Osteoblast (primary cell): ENCODE results near the gene SLC26A1. TPM values are rescaled to one million over a fixed set of nuclear protein-coding genes. Genes with fewer than 3 reads are reported as not detected.
A peak's percentile ranks its signal among the peaks of the same experiment; 100 is the strongest.
"Not testable (repeated sequence)": the region's sequence is repeated elsewhere in the genome, so short reads cannot be mapped to it uniquely, and the experiment has no call there.

Experiments used
- DNase-seq: peaks from one replicate; pipeline ENCODE4 v3.0.0; 2011; ENCODE audit warnings: low spot score, mixed read lengths; ENCODE audit not compliant: insufficient read length; ENCODE audit errors: missing footprints
- H2AFZ ChIP-seq: 2 replicates; pipeline ENCODE4 v1.6.0; 2011; ENCODE audit warnings: mild to moderate bottlenecking, low read length
- H3K27ac ChIP-seq: 2 replicates; pipeline ENCODE4 v1.5.1; 2011; ENCODE audit warnings: mild to moderate bottlenecking, low read depth, low read length, moderate library complexity
- H3K27me3 ChIP-seq: 2 replicates; pipeline ENCODE4 v1.6.0; 2012; ENCODE audit warnings: mild to moderate bottlenecking, control low read depth, inconsistent platforms, low read length, moderate library complexity; ENCODE audit not compliant: insufficient read depth
- H3K36me3 ChIP-seq: 2 replicates; pipeline ENCODE4 v1.5.1; 2011; ENCODE audit warnings: mild to moderate bottlenecking, low read length, control low read depth, moderate library complexity; ENCODE audit not compliant: insufficient read depth
- H3K4me1 ChIP-seq: 2 replicates; pipeline ENCODE4 v1.5.1; 2011; ENCODE audit warnings: mild to moderate bottlenecking, low read length, control low read depth, moderate library complexity; ENCODE audit not compliant: insufficient read depth
- H3K4me2 ChIP-seq: 2 replicates; pipeline ENCODE4 v1.6.0; 2011; ENCODE audit warnings: mild to moderate bottlenecking, low read length; ENCODE audit not compliant: insufficient read depth
- H3K4me3 ChIP-seq: fragments of 200-600 bp; sonication (generic); 3 replicates; pipeline ENCODE4 v1.5.1; 2012; ENCODE audit warnings: mild to moderate bottlenecking, low read length, inconsistent platforms; ENCODE audit not compliant: insufficient read depth
- H3K79me2 ChIP-seq: 2 replicates; pipeline ENCODE4 v1.6.0; 2012; ENCODE audit warnings: mild to moderate bottlenecking, low read length, control low read depth, inconsistent platforms; ENCODE audit not compliant: insufficient read depth
- H3K9me3 ChIP-seq: 2 replicates; pipeline ENCODE4 v1.5.1; 2011; ENCODE audit warnings: low read depth, low read length, control low read depth
- H4K20me1 ChIP-seq: 2 replicates; pipeline ENCODE4 v1.6.0; 2012; ENCODE audit warnings: mild to moderate bottlenecking, low read length, control low read depth; ENCODE audit not compliant: insufficient read depth
- total RNA-seq: library from RNA; depleted of rRNA; stranded (reverse); fragments of >200 nt; gene quantifications from 2 replicates; pipeline ENCODE4 v1.2.3, GENCODE V29; 2012
- TF ChIP-seq, protein P1 (sequence below): IDR thresholded peaks from 2 replicates; pipeline ENCODE4 v1.5.1; 2011; ENCODE audit warnings: mild to moderate bottlenecking, low read depth, low read length, moderate library complexity; ENCODE audit errors: extremely low read depth

SLC26A1 gene
- total RNA-seq, 1 donor, result 0.36 TPM

DNA sequence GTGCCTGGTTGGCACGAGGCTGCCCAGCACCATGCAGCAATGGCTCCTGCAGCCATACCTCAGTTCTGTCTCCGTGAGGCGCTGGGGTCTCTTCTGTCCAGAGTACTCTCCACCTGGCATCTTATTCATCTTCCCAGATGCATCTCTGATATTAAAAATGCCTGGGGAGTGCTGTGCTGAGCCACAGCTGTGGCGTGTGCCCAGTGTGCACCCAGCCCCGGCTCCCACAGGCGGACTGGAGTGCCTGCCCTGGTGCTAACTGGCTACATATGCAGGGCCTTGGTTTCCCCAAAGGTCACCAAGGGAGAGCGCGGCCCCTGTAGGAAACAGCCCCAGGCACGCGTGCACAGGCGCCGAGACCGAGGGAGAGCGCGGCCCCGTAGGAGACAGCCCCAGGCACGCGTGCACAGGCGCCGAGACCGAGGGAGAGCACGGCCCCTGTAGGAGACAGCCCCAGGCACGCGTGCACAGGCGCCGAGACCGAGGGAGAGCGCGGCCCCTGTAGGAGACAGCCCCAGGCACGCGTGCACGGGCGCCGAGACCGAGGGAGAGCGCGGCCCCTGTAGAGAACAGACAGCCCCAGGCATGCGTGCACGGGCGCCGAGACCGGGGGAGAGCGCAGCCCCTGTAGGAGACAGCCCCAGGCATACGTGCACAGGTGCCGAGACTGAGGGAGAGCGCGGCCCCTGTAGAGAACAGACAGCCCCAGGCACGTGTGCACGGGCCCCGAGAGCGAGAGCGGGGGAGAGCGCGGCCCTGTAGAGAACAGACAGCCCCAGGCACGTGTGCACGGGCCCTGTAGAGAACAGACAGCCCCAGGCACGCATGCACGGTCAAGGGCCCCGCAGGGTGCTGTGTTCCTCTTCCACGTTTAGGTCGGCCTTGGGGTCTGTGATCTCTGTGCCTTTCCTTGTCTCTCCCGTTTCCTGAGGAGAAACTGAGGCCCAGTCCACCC lies 46.4 kb downstream of the SLC26A1 start:
- TF ChIP-seq, protein P1, sequence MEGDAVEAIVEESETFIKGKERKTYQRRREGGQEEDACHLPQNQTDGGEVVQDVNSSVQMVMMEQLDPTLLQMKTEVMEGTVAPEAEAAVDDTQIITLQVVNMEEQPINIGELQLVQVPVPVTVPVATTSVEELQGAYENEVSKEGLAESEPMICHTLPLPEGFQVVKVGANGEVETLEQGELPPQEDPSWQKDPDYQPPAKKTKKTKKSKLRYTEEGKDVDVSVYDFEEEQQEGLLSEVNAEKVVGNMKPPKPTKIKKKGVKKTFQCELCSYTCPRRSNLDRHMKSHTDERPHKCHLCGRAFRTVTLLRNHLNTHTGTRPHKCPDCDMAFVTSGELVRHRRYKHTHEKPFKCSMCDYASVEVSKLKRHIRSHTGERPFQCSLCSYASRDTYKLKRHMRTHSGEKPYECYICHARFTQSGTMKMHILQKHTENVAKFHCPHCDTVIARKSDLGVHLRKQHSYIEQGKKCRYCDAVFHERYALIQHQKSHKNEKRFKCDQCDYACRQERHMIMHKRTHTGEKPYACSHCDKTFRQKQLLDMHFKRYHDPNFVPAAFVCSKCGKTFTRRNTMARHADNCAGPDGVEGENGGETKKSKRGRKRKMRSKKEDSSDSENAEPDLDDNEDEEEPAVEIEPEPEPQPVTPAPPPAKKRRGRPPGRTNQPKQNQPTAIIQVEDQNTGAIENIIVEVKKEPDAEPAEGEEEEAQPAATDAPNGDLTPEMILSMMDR, result no peak
- DNase-seq, result peak; percentile 73

DNA sequence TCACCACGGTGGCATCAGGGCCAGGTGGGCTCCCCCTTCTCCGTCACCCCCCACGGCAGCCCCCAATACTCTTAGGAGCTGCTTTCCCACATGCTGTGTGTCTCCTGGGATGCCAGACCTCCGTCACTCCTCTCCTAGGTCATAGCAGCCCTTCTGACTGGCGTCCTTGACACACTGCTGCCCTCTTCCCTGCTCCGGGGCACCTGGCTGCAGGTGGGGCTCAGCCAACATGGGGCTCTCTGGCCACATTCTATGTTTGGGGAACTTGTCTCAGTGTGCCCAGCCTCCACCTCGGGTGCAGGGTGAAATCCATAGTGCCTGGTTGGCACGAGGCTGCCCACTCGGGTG lies 47.1 kb downstream of the SLC26A1 start:
- Histone ChIP-seq H3K79me2 (no peaks in the 10 kb centered on the region), H3K27me3 (no peaks in the 10 kb centered on the region), H2AFZ (no peak overlapping the region), H3K36me3 (no peaks in the 10 kb centered on the region), H3K4me3 (no peak overlapping the region), H3K4me1 (no peaks in the 10 kb centered on the region), H3K9me3 (no peaks in the 10 kb centered on the region), H3K27ac (no peak overlapping the region), H4K20me1 (peaks cover 11% of the 10 kb centered on the region), H3K4me2 (no peak overlapping the region)
- TF ChIP-seq, protein P1, result no peak
- no peak for DNase-seq

More for the DNA sequence above, 46.4 kb downstream of the SLC26A1 start:
- H3K36me3 ChIP-seq, result no peaks in the 10 kb centered on the region
- H3K79me2 ChIP-seq, result no peaks in the 10 kb centered on the region
- no peaks in the 10 kb centered on the region for H3K9me3 ChIP-seq
- H3K4me3 ChIP-seq, result no peak overlapping the region
- no peak overlapping the region for H3K4me2 ChIP-seq
- no peak overlapping the region for H3K27ac ChIP-seq
- peaks cover 13% of the 10 kb centered on the region for H4K20me1 ChIP-seq
- H3K4me1 ChIP-seq, result no peaks in the 10 kb centered on the region
- no peaks in the 10 kb centered on the region for H3K27me3 ChIP-seq
- H2AFZ ChIP-seq, result no peak overlapping the region

DNA sequence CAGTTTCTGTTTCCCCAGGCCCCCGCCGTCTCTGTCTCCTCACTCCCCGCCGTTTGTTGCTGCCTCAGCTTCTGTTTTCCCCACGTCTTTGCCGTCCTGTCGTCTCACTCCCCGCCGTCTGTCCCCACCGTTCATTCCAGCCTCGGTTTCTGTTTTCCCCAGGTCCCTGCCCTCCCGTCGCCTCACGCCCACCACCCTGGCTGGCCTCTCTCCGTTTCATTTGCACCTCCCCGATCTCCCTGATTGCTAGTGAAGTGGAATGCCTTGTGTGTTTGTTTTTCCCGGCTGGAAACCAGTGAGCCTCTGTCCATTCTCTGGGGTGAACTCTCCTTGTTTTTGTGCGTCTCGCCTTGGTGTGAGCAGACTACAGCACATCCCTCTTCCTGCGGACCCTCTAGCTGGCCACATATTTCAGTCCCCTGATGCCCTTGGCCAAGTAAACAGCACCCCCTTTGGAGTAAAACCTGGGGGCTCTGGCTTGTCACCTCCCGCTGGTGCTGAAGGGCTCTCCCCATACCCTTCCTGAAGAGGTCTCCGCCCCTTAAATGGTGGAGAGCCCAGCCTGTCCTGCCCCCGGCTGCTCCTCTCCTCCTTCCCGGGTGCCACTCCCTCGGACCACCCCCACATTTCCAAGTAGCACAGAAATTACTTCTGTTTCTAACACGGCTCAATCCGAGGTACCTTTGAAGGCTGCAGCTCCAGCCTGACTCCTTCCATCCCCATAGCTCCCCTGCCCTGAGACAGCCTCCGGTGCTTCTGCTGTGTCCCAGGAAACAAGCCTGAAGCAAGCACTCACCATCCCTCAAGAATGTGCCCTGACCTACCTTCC lies 47.7 kb downstream of the SLC26A1 start:
- no peak overlapping the region for H3K27ac ChIP-seq
- no peak overlapping the region for H3K4me3 ChIP-seq
- H3K79me2 ChIP-seq, result no peaks in the 10 kb centered on the region
- TF ChIP-seq, protein P1, result no peak
- DNase-seq, result peak; percentile 79
- no peaks in the 10 kb centered on the region for H3K4me1 ChIP-seq
- no peaks in the 10 kb centered on the region for H3K27me3 ChIP-seq
- H3K9me3 ChIP-seq, result no peaks in the 10 kb centered on the region
- no peak overlapping the region for H3K4me2 ChIP-seq
- H2AFZ ChIP-seq, result no peak overlapping the region
- H4K20me1 ChIP-seq, result peaks cover 8% of the 10 kb centered on the region
- H3K36me3 ChIP-seq, result no peaks in the 10 kb centered on the region

DNA sequence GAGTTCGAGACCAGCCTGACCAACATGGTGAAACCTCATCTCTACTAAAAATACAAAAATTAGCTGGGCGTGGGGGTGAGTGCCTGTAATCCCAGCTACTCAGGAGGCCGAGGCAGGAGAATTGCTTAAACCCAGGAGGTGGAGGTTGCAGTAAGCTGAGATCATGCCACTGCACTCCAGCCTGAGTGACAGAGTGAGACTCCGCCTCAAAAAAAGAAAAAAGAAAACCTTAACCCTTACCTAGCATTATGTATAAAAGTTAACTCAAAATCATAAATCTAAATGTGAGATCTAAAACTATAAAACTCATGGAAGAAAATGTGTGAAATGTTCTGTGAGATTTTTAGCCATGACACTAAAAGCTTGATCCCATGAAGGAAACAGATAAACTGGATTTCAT lies 53.7 kb downstream of the SLC26A1 start:
- H4K20me1 ChIP-seq, H3K79me2 ChIP-seq, H3K4me1 ChIP-seq, H3K27me3 ChIP-seq, H3K36me3 ChIP-seq, H3K27ac ChIP-seq, H2AFZ ChIP-seq, H3K4me2 ChIP-seq, H3K4me3 ChIP-seq, DNase-seq, H3K9me3 ChIP-seq: not testable (repeated sequence)

Other genes with a start within 250 kb of the SLC26A1 start
- gene CPLX1, start 167.3 kb downstream of the SLC26A1 start, total RNA-seq, result not detected in 2 replicates
- gene GAK, start 61.1 kb downstream of the SLC26A1 start, total RNA-seq, result 45.7 and 48.9 TPM in 2 replicates
- gene TMEM175, start 60.9 kb downstream of the SLC26A1 start, total RNA-seq, result 12.4 and 13.8 TPM in 2 replicates
- gene DGKQ, start 19.8 kb downstream of the SLC26A1 start, total RNA-seq, result 10.3 and 15.2 TPM in 2 replicates
- 23.0 and 26.4 TPM in 2 replicates for gene IDUA, start 6.4 kb downstream of the SLC26A1 start, total RNA-seq
- gene FGFRL1, start 18.2 kb upstream of the SLC26A1 start, total RNA-seq, result 29.2 and 30.8 TPM in 2 replicates
- 7.1 and 7.6 TPM in 2 replicates for gene RNF212, start 120.2 kb upstream of the SLC26A1 start, total RNA-seq
- gene SPON2, start 179.2 kb upstream of the SLC26A1 start, total RNA-seq, result 29.8 and 38.7 TPM in 2 replicates